ENCODE measurements around the gene BMP7.

BMP7 gene

GRCh38 chr20:57188056-57188455, 78.4 kb downstream of the BMP7 start:
- Histone ChIP-seq H3K27ac (ENCODE audit: low read depth, low read length, severe bottlenecking) (no peak overlapping the region), H3K9me3 (ENCODE audit: control insufficient read depth, low read length) (no peaks in the 10 kb centered on the region)
- 94 to 95% methylated on average over 3 of the region's 9 CpGs for WGBS, 2 experiments (ENCODE audit: insufficient coverage in 2 of 2)

GRCh38 chr20:57187068-57187634, 79.3 kb downstream of the BMP7 start:
- H3K27ac ChIP-seq (ENCODE audit: low read depth, low read length, severe bottlenecking), result no peak overlapping the region
- no peak overlapping the region for H3K4me3 ChIP-seq (ENCODE audit: extremely low read depth, insufficient read depth, low read length, poor library complexity, severe bottlenecking)
- H3K36me3 ChIP-seq (ENCODE audit: control insufficient read depth, insufficient read depth, low read length), result no peaks in the 10 kb centered on the region
- H3K4me1 ChIP-seq (ENCODE audit: control insufficient read depth, insufficient read depth, low read length, poor library complexity, severe bottlenecking), result no peaks in the 10 kb centered on the region
- 93 to 100% methylated on average over 1 to 3 of the region's 4 CpGs for WGBS, 2 experiments (ENCODE audit: insufficient coverage in 2 of 2)
- H3K9me3 ChIP-seq (ENCODE audit: control insufficient read depth, low read length), result no peaks in the 10 kb centered on the region

More at GRCh38 chr20:57188056-57188455, 78.4 kb downstream of the BMP7 start:
- H3K4me1 ChIP-seq (ENCODE audit: control insufficient read depth, insufficient read depth, low read length, poor library complexity, severe bottlenecking), result no peaks in the 10 kb centered on the region
- no peak overlapping the region for H3K4me3 ChIP-seq (ENCODE audit: extremely low read depth, insufficient read depth, low read length, poor library complexity, severe bottlenecking)
- H3K36me3 ChIP-seq (ENCODE audit: control insufficient read depth, insufficient read depth, low read length), result no peaks in the 10 kb centered on the region

- no peak overlapping the region for H3K27ac ChIP-seq (ENCODE audit: low read depth, low read length, severe bottlenecking)
- H3K36me3 ChIP-seq (ENCODE audit: control insufficient read depth, insufficient read depth, low read length), result no peaks in the 10 kb centered on the region
- H3K4me1 ChIP-seq (ENCODE audit: control insufficient read depth, insufficient read depth, low read length, poor library complexity, severe bottlenecking), result no peaks in the 10 kb centered on the region
- no peaks in the 10 kb centered on the region for H3K9me3 ChIP-seq (ENCODE audit: control insufficient read depth, low read length)
- no peak overlapping the region for H3K4me3 ChIP-seq (ENCODE audit: extremely low read depth, insufficient read depth, low read length, poor library complexity, severe bottlenecking)
- 90 to 94% methylated on average over 5 to 6 of the region's 8 CpGs for WGBS, 2 experiments (ENCODE audit: insufficient coverage in 2 of 2)
Measured at GRCh38 chr20:57186192-57186591, 80.2 kb downstream of the BMP7 start.

- no peaks in the 10 kb centered on the region for H3K36me3 ChIP-seq (ENCODE audit: control insufficient read depth, insufficient read depth, low read length)
- H3K9me3 ChIP-seq (ENCODE audit: control insufficient read depth, low read length), result no peaks in the 10 kb centered on the region
- 92 to 100% methylated on average over 1 to 2 of the region's 3 CpGs for WGBS, 2 experiments (ENCODE audit: insufficient coverage in 2 of 2)
- no peaks in the 10 kb centered on the region for H3K4me1 ChIP-seq (ENCODE audit: control insufficient read depth, insufficient read depth, low read length, poor library complexity, severe bottlenecking)
- no peak overlapping the region for H3K27ac ChIP-seq (ENCODE audit: low read depth, low read length, severe bottlenecking)
- H3K4me3 ChIP-seq (ENCODE audit: extremely low read depth, insufficient read depth, low read length, poor library complexity, severe bottlenecking), result no peak overlapping the region
Measured at GRCh38 chr20:57185188-57185743, 81.2 kb downstream of the BMP7 start.

GRCh38 chr20:57183457-57184009, 82.9 kb downstream of the BMP7 start:
- Histone ChIP-seq H3K4me3 (ENCODE audit: extremely low read depth, insufficient read depth, low read length, poor library complexity, severe bottlenecking) (no peak overlapping the region), H3K36me3 (ENCODE audit: control insufficient read depth, insufficient read depth, low read length) (no peaks in the 10 kb centered on the region), H3K4me1 (ENCODE audit: control insufficient read depth, insufficient read depth, low read length, poor library complexity, severe bottlenecking) (no peaks in the 10 kb centered on the region), H3K9me3 (ENCODE audit: control insufficient read depth, low read length) (no peaks in the 10 kb centered on the region), H3K27ac (ENCODE audit: low read depth, low read length, severe bottlenecking) (no peak overlapping the region)
- WGBS, 2 experiments (ENCODE audit: insufficient coverage in 2 of 2), result 92 to 98% methylated on average over 12 to 15 of the region's 19 CpGs

- H3K4me3 ChIP-seq (ENCODE audit: extremely low read depth, insufficient read depth, low read length, poor library complexity, severe bottlenecking), result no peak overlapping the region
- H3K36me3 ChIP-seq (ENCODE audit: control insufficient read depth, insufficient read depth, low read length), result no peaks in the 10 kb centered on the region
- H3K9me3 ChIP-seq (ENCODE audit: control insufficient read depth, low read length), result no peaks in the 10 kb centered on the region
- no peaks in the 10 kb centered on the region for H3K4me1 ChIP-seq (ENCODE audit: control insufficient read depth, insufficient read depth, low read length, poor library complexity, severe bottlenecking)
- no peak overlapping the region for H3K27ac ChIP-seq (ENCODE audit: low read depth, low read length, severe bottlenecking)
- 62 to 64% methylated on average over 5 to 7 of the region's 7 CpGs for WGBS, 2 experiments (ENCODE audit: insufficient coverage in 2 of 2)
Measured at GRCh38 chr20:57181639-57182038, 84.8 kb downstream of the BMP7 start.

- no peak overlapping the region for H3K4me3 ChIP-seq (ENCODE audit: extremely low read depth, insufficient read depth, low read length, poor library complexity, severe bottlenecking)
- no peaks in the 10 kb centered on the region for H3K4me1 ChIP-seq (ENCODE audit: control insufficient read depth, insufficient read depth, low read length, poor library complexity, severe bottlenecking)
- H3K36me3 ChIP-seq (ENCODE audit: control insufficient read depth, insufficient read depth, low read length), result no peaks in the 10 kb centered on the region
- H3K9me3 ChIP-seq (ENCODE audit: control insufficient read depth, low read length), result no peaks in the 10 kb centered on the region
- 60 to 64% methylated on average over 5 of the region's 5 CpGs for WGBS, 2 experiments (ENCODE audit: insufficient coverage in 2 of 2)
- H3K27ac ChIP-seq (ENCODE audit: low read depth, low read length, severe bottlenecking), result no peak overlapping the region
Measured at GRCh38 chr20:57180954-57181353, 85.5 kb downstream of the BMP7 start.

- 90 to 100% methylated on average over 1 to 3 of the region's 10 CpGs for WGBS, 2 experiments (ENCODE audit: insufficient coverage in 2 of 2)
- no peaks in the 10 kb centered on the region for H3K9me3 ChIP-seq (ENCODE audit: control insufficient read depth, low read length)
- no peaks in the 10 kb centered on the region for H3K36me3 ChIP-seq (ENCODE audit: control insufficient read depth, insufficient read depth, low read length)
- H3K4me3 ChIP-seq (ENCODE audit: extremely low read depth, insufficient read depth, low read length, poor library complexity, severe bottlenecking), result no peak overlapping the region
- H3K27ac ChIP-seq (ENCODE audit: low read depth, low read length, severe bottlenecking), result no peak overlapping the region
- H3K4me1 ChIP-seq (ENCODE audit: control insufficient read depth, insufficient read depth, low read length, poor library complexity, severe bottlenecking), result no peaks in the 10 kb centered on the region
Measured at GRCh38 chr20:57180387-57180786, 86.1 kb downstream of the BMP7 start.

GRCh38 chr20:57179265-57179664, 87.2 kb downstream of the BMP7 start:
- Histone ChIP-seq H3K4me1 (ENCODE audit: control insufficient read depth, insufficient read depth, low read length, poor library complexity, severe bottlenecking) (no peaks in the 10 kb centered on the region), H3K27ac (ENCODE audit: low read depth, low read length, severe bottlenecking) (no peak overlapping the region), H3K4me3 (ENCODE audit: extremely low read depth, insufficient read depth, low read length, poor library complexity, severe bottlenecking) (no peak overlapping the region), H3K9me3 (ENCODE audit: control insufficient read depth, low read length) (no peaks in the 10 kb centered on the region), H3K36me3 (ENCODE audit: control insufficient read depth, insufficient read depth, low read length) (no peaks in the 10 kb centered on the region)
- WGBS, 2 experiments (ENCODE audit: insufficient coverage in 2 of 2), result 80 to 86% methylated on average over 10 to 19 of the region's 20 CpGs

GRCh38 chr20:57178582-57179111, 87.8 kb downstream of the BMP7 start:
- H3K4me3 ChIP-seq (ENCODE audit: extremely low read depth, insufficient read depth, low read length, poor library complexity, severe bottlenecking), result no peak overlapping the region
- H3K9me3 ChIP-seq (ENCODE audit: control insufficient read depth, low read length), result no peaks in the 10 kb centered on the region
- 88 to 94% methylated on average over 7 of the region's 8 CpGs for WGBS, 2 experiments (ENCODE audit: insufficient coverage in 2 of 2)

More at GRCh38 chr20:57178582-57179111, 87.8 kb downstream of the BMP7 start:
- H3K27ac ChIP-seq (ENCODE audit: low read depth, low read length, severe bottlenecking), result no peak overlapping the region
- no peaks in the 10 kb centered on the region for H3K4me1 ChIP-seq (ENCODE audit: control insufficient read depth, insufficient read depth, low read length, poor library complexity, severe bottlenecking)
- H3K36me3 ChIP-seq (ENCODE audit: control insufficient read depth, insufficient read depth, low read length), result no peaks in the 10 kb centered on the region
